ENCODE measurements around the gene MYEF2.

The MYEF2 gene
- 11.1 to 17.3 (median 16.7) reads per million in 3 donors for total RNA-seq

GRCh38 chr15:48177766-48178647 is at the start of gene MYEF2:
MYEF2 (minus strand) TSS chr15:48178295; CDS start chr15:48178237, 58 bp downstream.
- Histone ChIP-seq H3K36me3 (ENCODE audit: control insufficient read depth, insufficient read depth, low read length) (no peaks in the 10 kb centered on the region), H3K4me1 (ENCODE audit: control insufficient read depth, insufficient read depth, low read length, poor library complexity, severe bottlenecking) (no peaks in the 10 kb centered on the region), H3K27ac (ENCODE audit: insufficient read depth, low read length, poor library complexity, severe bottlenecking) (peak within 1 kb of the TSS; percentile 39), H3K9me3 (ENCODE audit: control insufficient read depth, low read length) (no peaks in the 10 kb centered on the region), H3K27me3 (replicated peaks; ENCODE audit: control insufficient read depth, insufficient read depth, low read length, poor library complexity, severe bottlenecking) (no peaks in the 10 kb centered on the region), H3K4me3 (ENCODE audit: insufficient read depth, low read depth, low read length, poor library complexity, severe bottlenecking) (peak within 1 kb of the TSS; percentile 57)
- DNase-seq: peak; percentile 11 to 45 (median 15)

GRCh38 chr15:48225771-48226170 is 47.7 kb upstream of the MYEF2 start:
- DNase-seq: no peak
- no peaks in the 10 kb centered on the region for H3K4me1 ChIP-seq (ENCODE audit: control insufficient read depth, insufficient read depth, low read length, poor library complexity, severe bottlenecking)
- H3K36me3 ChIP-seq (ENCODE audit: control insufficient read depth, insufficient read depth, low read length): no peaks in the 10 kb centered on the region
- no peak overlapping the region for H3K4me3 ChIP-seq (ENCODE audit: insufficient read depth, low read depth, low read length, poor library complexity, severe bottlenecking)
- H3K27ac ChIP-seq (ENCODE audit: insufficient read depth, low read length, poor library complexity, severe bottlenecking): no peak overlapping the region
- no peaks in the 10 kb centered on the region for H3K27me3 ChIP-seq (replicated peaks; ENCODE audit: control insufficient read depth, insufficient read depth, low read length, poor library complexity, severe bottlenecking)
- no peaks in the 10 kb centered on the region for H3K9me3 ChIP-seq (ENCODE audit: control insufficient read depth, low read length)

GRCh38 chr15:48222627-48223026 is 44.5 kb upstream of the MYEF2 start:
- no peaks in the 10 kb centered on the region for H3K9me3 ChIP-seq (ENCODE audit: control insufficient read depth, low read length)

GRCh38 chr15:48221885-48222284 is 43.8 kb upstream of the MYEF2 start:
- Histone ChIP-seq H3K4me3 (ENCODE audit: insufficient read depth, low read depth, low read length, poor library complexity, severe bottlenecking) (no peak overlapping the region), H3K9me3 (ENCODE audit: control insufficient read depth, low read length) (no peaks in the 10 kb centered on the region), H3K27ac (ENCODE audit: insufficient read depth, low read length, poor library complexity, severe bottlenecking) (no peak overlapping the region), H3K4me1 (ENCODE audit: control insufficient read depth, insufficient read depth, low read length, poor library complexity, severe bottlenecking) (no peaks in the 10 kb centered on the region), H3K27me3 (replicated peaks; ENCODE audit: control insufficient read depth, insufficient read depth, low read length, poor library complexity, severe bottlenecking) (no peaks in the 10 kb centered on the region), H3K36me3 (ENCODE audit: control insufficient read depth, insufficient read depth, low read length) (no peaks in the 10 kb centered on the region)
- no peak for DNase-seq

More at GRCh38 chr15:48222627-48223026, 44.5 kb upstream of the MYEF2 start:
- no peaks in the 10 kb centered on the region for H3K36me3 ChIP-seq (ENCODE audit: control insufficient read depth, insufficient read depth, low read length)
- no peak overlapping the region for H3K4me3 ChIP-seq (ENCODE audit: insufficient read depth, low read depth, low read length, poor library complexity, severe bottlenecking)
- H3K4me1 ChIP-seq (ENCODE audit: control insufficient read depth, insufficient read depth, low read length, poor library complexity, severe bottlenecking): no peaks in the 10 kb centered on the region
- DNase-seq: no peak
- H3K27ac ChIP-seq (ENCODE audit: insufficient read depth, low read length, poor library complexity, severe bottlenecking): no peak overlapping the region
- no peaks in the 10 kb centered on the region for H3K27me3 ChIP-seq (replicated peaks; ENCODE audit: control insufficient read depth, insufficient read depth, low read length, poor library complexity, severe bottlenecking)

- Histone ChIP-seq H3K36me3 (ENCODE audit: control insufficient read depth, insufficient read depth, low read length) (no peaks in the 10 kb centered on the region), H3K27me3 (replicated peaks; ENCODE audit: control insufficient read depth, insufficient read depth, low read length, poor library complexity, severe bottlenecking) (no peaks in the 10 kb centered on the region), H3K4me3 (ENCODE audit: insufficient read depth, low read depth, low read length, poor library complexity, severe bottlenecking) (no peak overlapping the region), H3K4me1 (ENCODE audit: control insufficient read depth, insufficient read depth, low read length, poor library complexity, severe bottlenecking) (no peaks in the 10 kb centered on the region), H3K27ac (ENCODE audit: insufficient read depth, low read length, poor library complexity, severe bottlenecking) (no peak overlapping the region), H3K9me3 (ENCODE audit: control insufficient read depth, low read length) (no peaks in the 10 kb centered on the region)
- DNase-seq: no peak
Observed at GRCh38 chr15:48221261-48221660, 43.2 kb upstream of the MYEF2 start.

GRCh38 chr15:48205981-48206380 is 27.9 kb upstream of the MYEF2 start, which contains the start of gene SLC12A1:
SLC12A1 (plus strand) TSS chr15:48206302; CDS start chr15:48207720, 1,418 bp downstream.
- H3K27ac ChIP-seq (ENCODE audit: insufficient read depth, low read length, poor library complexity, severe bottlenecking): no peak within 1 kb of the TSS
- H3K9me3 ChIP-seq (ENCODE audit: control insufficient read depth, low read length): no peaks in the 10 kb centered on the region
- peaks cover 3% of the 10 kb centered on the region for H3K27me3 ChIP-seq (replicated peaks; ENCODE audit: control insufficient read depth, insufficient read depth, low read length, poor library complexity, severe bottlenecking)
- H3K36me3 ChIP-seq (ENCODE audit: control insufficient read depth, insufficient read depth, low read length): no peaks in the 10 kb centered on the region
- H3K4me1 ChIP-seq (ENCODE audit: control insufficient read depth, insufficient read depth, low read length, poor library complexity, severe bottlenecking): no peaks in the 10 kb centered on the region
- DNase-seq: no peak
- H3K4me3 ChIP-seq (ENCODE audit: insufficient read depth, low read depth, low read length, poor library complexity, severe bottlenecking): no peak within 1 kb of the TSS

GRCh38 chr15:48202068-48202467 is 24.0 kb upstream of the MYEF2 start:
- H3K27ac ChIP-seq (ENCODE audit: insufficient read depth, low read length, poor library complexity, severe bottlenecking): no peak overlapping the region
- H3K36me3 ChIP-seq (ENCODE audit: control insufficient read depth, insufficient read depth, low read length): no peaks in the 10 kb centered on the region
- H3K4me3 ChIP-seq (ENCODE audit: insufficient read depth, low read depth, low read length, poor library complexity, severe bottlenecking): no peak overlapping the region
- H3K9me3 ChIP-seq (ENCODE audit: control insufficient read depth, low read length): no peaks in the 10 kb centered on the region
- H3K27me3 ChIP-seq (replicated peaks; ENCODE audit: control insufficient read depth, insufficient read depth, low read length, poor library complexity, severe bottlenecking): no peaks in the 10 kb centered on the region
- H3K4me1 ChIP-seq (ENCODE audit: control insufficient read depth, insufficient read depth, low read length, poor library complexity, severe bottlenecking): no peaks in the 10 kb centered on the region
- DNase-seq: no peak

- Histone ChIP-seq H3K36me3 (ENCODE audit: control insufficient read depth, insufficient read depth, low read length) (no peaks in the 10 kb centered on the region), H3K4me3 (ENCODE audit: insufficient read depth, low read depth, low read length, poor library complexity, severe bottlenecking) (no peak within 1 kb of the TSS), H3K9me3 (ENCODE audit: control insufficient read depth, low read length) (no peaks in the 10 kb centered on the region), H3K27ac (ENCODE audit: insufficient read depth, low read length, poor library complexity, severe bottlenecking) (no peak within 1 kb of the TSS), H3K27me3 (replicated peaks; ENCODE audit: control insufficient read depth, insufficient read depth, low read length, poor library complexity, severe bottlenecking) (no peaks in the 10 kb centered on the region), H3K4me1 (ENCODE audit: control insufficient read depth, insufficient read depth, low read length, poor library complexity, severe bottlenecking) (no peaks in the 10 kb centered on the region)
- no peak for DNase-seq
Observed at GRCh38 chr15:48191574-48192225, 13.6 kb upstream of the MYEF2 start, which contains the start of gene CTXN2. CTXN2 (plus strand) TSS chr15:48191665; CDS start chr15:48201301, 9,636 bp downstream.

- no peaks in the 10 kb centered on the region for H3K9me3 ChIP-seq (ENCODE audit: control insufficient read depth, low read length)
- no peaks in the 10 kb centered on the region for H3K4me1 ChIP-seq (ENCODE audit: control insufficient read depth, insufficient read depth, low read length, poor library complexity, severe bottlenecking)
- H3K36me3 ChIP-seq (ENCODE audit: control insufficient read depth, insufficient read depth, low read length): no peaks in the 10 kb centered on the region
- DNase-seq: no peak
- H3K27me3 ChIP-seq (replicated peaks; ENCODE audit: control insufficient read depth, insufficient read depth, low read length, poor library complexity, severe bottlenecking): no peaks in the 10 kb centered on the region
- H3K4me3 ChIP-seq (ENCODE audit: insufficient read depth, low read depth, low read length, poor library complexity, severe bottlenecking): no peak overlapping the region
- no peak overlapping the region for H3K27ac ChIP-seq (ENCODE audit: insufficient read depth, low read length, poor library complexity, severe bottlenecking)
Observed at GRCh38 chr15:48190932-48191573, 13.0 kb upstream of the MYEF2 start.

All from effector memory CD4-positive, alpha-beta T cell (primary cell).